ENCODE measurements around the gene SLC12A7.
"Not testable (repeated sequence)": the region's sequence is repeated elsewhere in the genome, so short reads cannot be mapped to it uniquely, and the experiment has no call there.

Gene SLC12A7

DNA sequence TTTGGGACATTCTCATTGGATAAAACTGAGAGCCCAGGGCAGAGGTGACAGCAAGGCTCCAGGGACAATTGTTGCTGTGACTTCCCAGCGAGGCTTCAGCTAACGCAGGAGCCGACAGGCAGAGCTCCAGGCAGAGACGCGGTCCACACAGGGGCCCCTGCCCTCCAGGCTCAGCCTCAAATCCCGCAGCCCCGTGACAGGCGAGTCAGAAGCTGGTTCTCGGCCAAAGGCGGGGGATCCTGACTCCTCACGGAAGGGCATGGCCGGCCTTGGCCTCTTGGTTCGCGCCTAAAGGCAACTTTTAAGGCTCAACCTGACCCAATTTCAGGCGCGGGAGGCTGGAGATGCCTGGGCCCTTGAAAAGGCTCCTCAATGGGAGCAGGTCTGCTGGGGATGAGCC is 21.3 kb downstream of the SLC12A7 start:
- no peak for DNase-seq (ENCODE audit: low read depth in 1 of 2, low spot score in 1 of 2)
- no peak for TF ChIP-seq JUND (IDR thresholded peaks at IDR 0.05; ENCODE audit: low read depth)
- in situ Hi-C loops (cut with HindIII; ENCODE audit: low pct_unique_long_range_greater_than_20kb, low sequenced_read_pairs), result no loop called here

DNA sequence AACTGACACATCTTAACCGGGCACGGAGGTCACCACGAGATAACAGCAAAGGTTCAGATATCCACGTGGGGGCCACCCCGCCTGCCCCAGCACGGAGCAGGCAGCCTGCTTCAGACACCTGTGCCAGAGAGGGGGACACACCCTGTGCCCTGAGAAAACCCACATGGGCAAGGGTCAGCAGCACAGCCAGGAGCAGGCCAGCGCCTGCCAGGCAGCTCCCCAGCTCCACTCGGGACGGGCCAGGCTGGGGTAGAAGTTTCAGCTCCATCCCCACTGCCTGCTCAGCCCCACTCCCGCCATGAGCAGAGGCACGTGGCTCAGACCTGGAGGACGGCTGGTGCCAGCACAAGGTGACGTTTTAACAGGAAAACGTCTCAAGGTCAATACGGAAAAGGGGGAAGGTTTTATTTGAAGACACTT is 22.2 kb downstream of the SLC12A7 start:
- TF ChIP-seq JUND (IDR thresholded peaks at IDR 0.05; ENCODE audit: low read depth), result no peak
- no peak for DNase-seq (ENCODE audit: low read depth in 1 of 2, low spot score in 1 of 2)
- in situ Hi-C loops (cut with HindIII; ENCODE audit: low pct_unique_long_range_greater_than_20kb, low sequenced_read_pairs), result no loop called here

GRCh38 chr5:1089146-1089545 is 22.7 kb downstream of the SLC12A7 start:
- in situ Hi-C loops (cut with HindIII; ENCODE audit: low pct_unique_long_range_greater_than_20kb, low sequenced_read_pairs), result no loop called here
- DNase-seq (ENCODE audit: low read depth in 1 of 2, low spot score in 1 of 2), result no peak
- no peak for TF ChIP-seq JUND (IDR thresholded peaks at IDR 0.05; ENCODE audit: low read depth)

- no peak for TF ChIP-seq JUND (IDR thresholded peaks at IDR 0.05; ENCODE audit: low read depth)
- in situ Hi-C loops (cut with HindIII; ENCODE audit: low pct_unique_long_range_greater_than_20kb, low sequenced_read_pairs), result no loop called here
- no peak for DNase-seq (ENCODE audit: low read depth in 1 of 2, low spot score in 1 of 2)
Measured at GRCh38 chr5:1088726-1089125, 23.1 kb downstream of the SLC12A7 start.

- no peak for TF ChIP-seq JUND (IDR thresholded peaks at IDR 0.05; ENCODE audit: low read depth)
- in situ Hi-C loops (cut with HindIII; ENCODE audit: low pct_unique_long_range_greater_than_20kb, low sequenced_read_pairs), result no loop called here
- no peak for DNase-seq (ENCODE audit: low read depth in 1 of 2, low spot score in 1 of 2)
Measured at GRCh38 chr5:1088031-1088430, 23.8 kb downstream of the SLC12A7 start.

DNA sequence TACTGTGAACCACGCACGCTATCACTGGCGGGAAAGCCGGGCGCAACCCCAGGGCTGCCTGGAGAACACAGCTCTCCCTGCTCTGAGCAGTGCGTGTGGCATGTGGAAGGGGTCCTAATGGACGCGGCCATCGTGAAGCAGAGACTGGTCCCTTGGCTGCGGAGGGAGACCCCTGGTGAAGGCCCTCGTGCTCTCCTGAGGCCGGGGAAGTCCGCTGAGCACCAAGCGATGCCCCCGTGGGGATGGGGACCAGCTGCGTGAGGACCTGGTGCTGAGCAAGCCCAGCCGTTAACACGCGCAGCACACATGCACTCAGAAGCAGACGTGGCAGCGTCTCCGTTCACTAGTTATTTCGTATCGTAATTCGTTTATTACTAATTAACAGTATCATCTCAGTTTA is 24.4 kb downstream of the SLC12A7 start:
- in situ Hi-C loops (cut with HindIII; ENCODE audit: low pct_unique_long_range_greater_than_20kb, low sequenced_read_pairs), result no loop called here
- no peak for TF ChIP-seq JUND (IDR thresholded peaks at IDR 0.05; ENCODE audit: low read depth)
- no peak for DNase-seq (ENCODE audit: low read depth in 1 of 2, low spot score in 1 of 2)

- in situ Hi-C loops (cut with HindIII; ENCODE audit: low pct_unique_long_range_greater_than_20kb, low sequenced_read_pairs), result no loop called here
- DNase-seq (ENCODE audit: low read depth in 1 of 2, low spot score in 1 of 2), result no peak
- no peak for TF ChIP-seq JUND (IDR thresholded peaks at IDR 0.05; ENCODE audit: low read depth)
Measured at GRCh38 chr5:1086871-1087270, 25.0 kb downstream of the SLC12A7 start.

DNA sequence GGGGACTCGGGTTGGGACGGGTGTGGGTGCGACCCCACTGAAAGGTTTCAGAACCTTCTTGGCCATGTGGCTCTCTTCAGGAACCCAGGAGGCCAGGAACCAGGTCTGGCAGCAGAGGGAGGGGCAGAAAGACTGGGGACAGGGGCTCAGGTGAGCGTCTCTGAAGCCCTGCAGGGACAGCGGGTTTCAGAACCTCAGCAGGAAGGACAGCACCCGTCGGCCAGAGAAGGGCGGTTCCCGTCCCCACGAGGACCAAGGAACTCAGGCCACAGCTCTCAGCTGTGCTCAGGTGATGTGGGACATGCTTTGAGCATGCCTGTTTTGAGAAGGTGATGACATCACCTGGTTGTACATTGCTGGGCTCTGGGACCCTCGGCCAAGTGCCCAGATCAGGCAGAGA is 25.7 kb downstream of the SLC12A7 start:
- DNase-seq (ENCODE audit: low read depth in 1 of 2, low spot score in 1 of 2), result no peak
- TF ChIP-seq JUND (IDR thresholded peaks at IDR 0.05; ENCODE audit: low read depth), result no peak
- in situ Hi-C loops (cut with HindIII; ENCODE audit: low pct_unique_long_range_greater_than_20kb, low sequenced_read_pairs), result no loop called here

GRCh38 chr5:1085391-1085790 is 26.5 kb downstream of the SLC12A7 start:
- TF ChIP-seq JUND (IDR thresholded peaks at IDR 0.05; ENCODE audit: low read depth), result no peak
- DNase-seq (ENCODE audit: low read depth in 1 of 2, low spot score in 1 of 2), result no peak
- in situ Hi-C loops (cut with HindIII; ENCODE audit: low pct_unique_long_range_greater_than_20kb, low sequenced_read_pairs), result no loop called here

GRCh38 chr5:1083823-1084605 is 27.8 kb downstream of the SLC12A7 start:
- DNase-seq (ENCODE audit: low read depth in 1 of 2, low spot score in 1 of 2), result no peak
- in situ Hi-C loops (cut with HindIII; ENCODE audit: low pct_unique_long_range_greater_than_20kb, low sequenced_read_pairs), result no loop called here
- TF ChIP-seq JUND (IDR thresholded peaks at IDR 0.05; ENCODE audit: low read depth), result no peak

GRCh38 chr5:1083026-1083425 is 28.8 kb downstream of the SLC12A7 start:
- DNase-seq (ENCODE audit: low read depth in 1 of 2, low spot score in 1 of 2); in situ Hi-C loops (cut with HindIII; ENCODE audit: low pct_unique_long_range_greater_than_20kb, low sequenced_read_pairs): not testable (repeated sequence)

DNA sequence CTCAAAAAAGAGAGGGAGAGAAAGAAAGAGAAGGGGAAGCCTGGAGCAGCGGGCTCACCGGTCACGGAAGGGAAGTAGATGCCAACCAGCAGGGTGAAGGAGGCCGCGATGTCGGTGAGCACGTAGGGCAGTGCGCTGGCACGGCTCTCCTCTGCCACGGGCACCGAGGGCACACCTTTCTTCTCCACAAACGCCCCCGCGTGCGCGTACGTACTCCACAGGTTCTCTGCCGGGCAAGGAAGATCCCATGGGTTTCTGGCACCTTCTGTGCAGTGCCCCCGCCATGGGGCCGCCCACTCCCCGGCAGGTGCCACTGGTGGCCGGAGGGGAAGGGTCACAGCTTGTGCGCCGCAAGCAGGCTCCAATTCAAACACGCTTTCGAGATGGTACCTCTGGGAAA is 30.3 kb downstream of the SLC12A7 start:
- in situ Hi-C loops (cut with HindIII; ENCODE audit: low pct_unique_long_range_greater_than_20kb, low sequenced_read_pairs), result no loop called here
- TF ChIP-seq JUND (IDR thresholded peaks at IDR 0.05; ENCODE audit: low read depth), result no peak
- no peak for DNase-seq (ENCODE audit: low read depth in 1 of 2, low spot score in 1 of 2)

DNA sequence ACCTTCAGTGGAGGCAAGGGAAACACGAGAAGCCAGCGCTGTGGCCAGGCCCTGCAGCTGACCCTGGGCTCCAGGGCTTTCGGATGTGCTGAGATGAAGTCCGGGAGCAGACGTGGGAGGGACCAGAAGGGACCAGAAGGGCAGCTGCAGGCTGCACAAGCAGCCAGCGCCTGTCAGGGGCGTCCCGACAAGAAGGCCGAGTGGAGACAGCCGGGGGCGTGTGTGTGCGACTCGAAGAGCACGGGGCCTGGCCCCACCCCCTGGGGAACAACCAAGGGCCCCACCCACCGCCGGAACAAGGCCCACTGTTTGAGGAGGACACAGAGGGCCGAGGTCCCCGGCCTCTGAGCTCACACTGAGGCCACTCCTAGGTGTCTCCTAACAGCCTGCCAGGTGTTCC is 31.4 kb downstream of the SLC12A7 start:
- in situ Hi-C loops (cut with HindIII; ENCODE audit: low pct_unique_long_range_greater_than_20kb, low sequenced_read_pairs), result no loop called here

GRCh38 chr5:1079961-1080360 is 31.9 kb downstream of the SLC12A7 start:
- in situ Hi-C loops (cut with HindIII; ENCODE audit: low pct_unique_long_range_greater_than_20kb, low sequenced_read_pairs), result no loop called here
- no peak for TF ChIP-seq JUND (IDR thresholded peaks at IDR 0.05; ENCODE audit: low read depth)
- no peak for DNase-seq (ENCODE audit: low read depth in 1 of 2, low spot score in 1 of 2)

More for the DNA sequence above, 31.4 kb downstream of the SLC12A7 start:
- DNase-seq (ENCODE audit: low read depth in 1 of 2, low spot score in 1 of 2), result no peak
- no peak for TF ChIP-seq JUND (IDR thresholded peaks at IDR 0.05; ENCODE audit: low read depth)

Data from T47D (cell line).